ENCODE measurements around the gene FRMD1. TPM values are rescaled to one million over a fixed set of nuclear protein-coding genes. Genes with fewer than 3 reads are reported as not detected.

FRMD1 gene
- total RNA-seq, 3 donors from 2014 or later: 0.29 to 0.96 (median 0.66) TPM

- H3K4me3 ChIP-seq: no peak overlapping the region
- no peak for DNase-seq (ENCODE audit: low spot score in 2 of 2)
- intact Hi-C loops (cut with DNase I; ENCODE audit: low total_unique reads): no loop called here
- H3K27me3 ChIP-seq: no peaks in the 10 kb centered on the region
- no peaks in the 10 kb centered on the region for H3K4me1 ChIP-seq
- no peaks in the 10 kb centered on the region for H3K36me3 ChIP-seq
- peaks cover 19 to 24% of the 10 kb centered on the region in 2 donors for H3K9me3 ChIP-seq
- no peak for TF ChIP-seq CTCF (IDR thresholded peaks at IDR 0.05)
- TF ChIP-seq POLR2AphosphoS5 (IDR thresholded peaks at IDR 0.05): no peak
- no peak for TF ChIP-seq POLR2A (IDR thresholded peaks at IDR 0.05)
- no peak overlapping the region for H3K27ac ChIP-seq
Measured at GRCh38 chr6:168044521-168045130, 34.4 kb downstream of the FRMD1 start.

GRCh38 chr6:168043848-168044415 is 35.1 kb downstream of the FRMD1 start:
- no peak for DNase-seq (ENCODE audit: low spot score in 2 of 2)
- intact Hi-C loops (cut with DNase I; ENCODE audit: low total_unique reads): no loop called here

GRCh38 chr6:168043193-168043847 is 35.7 kb downstream of the FRMD1 start:
- peak in 1 of 2 donors; percentile 30 for DNase-seq (ENCODE audit: low spot score in 2 of 2)
- no peak overlapping the region for H3K4me3 ChIP-seq
- no peak for TF ChIP-seq POLR2AphosphoS5 (IDR thresholded peaks at IDR 0.05)
- no peak for TF ChIP-seq CTCF (IDR thresholded peaks at IDR 0.05)
- TF ChIP-seq POLR2A (IDR thresholded peaks at IDR 0.05): no peak
- intact Hi-C loops (cut with DNase I; ENCODE audit: low total_unique reads): no loop called here
- no peaks in the 10 kb centered on the region for H3K36me3 ChIP-seq
- H3K9me3 ChIP-seq: peaks cover 19 to 34% of the 10 kb centered on the region in 2 donors
- H3K4me1 ChIP-seq: no peaks in the 10 kb centered on the region
- H3K27me3 ChIP-seq: no peaks in the 10 kb centered on the region
- no peak overlapping the region for H3K27ac ChIP-seq

More at GRCh38 chr6:168043848-168044415, 35.1 kb downstream of the FRMD1 start:
- H3K27me3 ChIP-seq: no peaks in the 10 kb centered on the region
- no peak overlapping the region for H3K27ac ChIP-seq
- H3K36me3 ChIP-seq: no peaks in the 10 kb centered on the region
- TF ChIP-seq CTCF (IDR thresholded peaks at IDR 0.05): no peak
- TF ChIP-seq POLR2A (IDR thresholded peaks at IDR 0.05): no peak
- no peak for TF ChIP-seq POLR2AphosphoS5 (IDR thresholded peaks at IDR 0.05)
- peaks cover 19 to 31% of the 10 kb centered on the region in 2 donors for H3K9me3 ChIP-seq
- no peak overlapping the region for H3K4me3 ChIP-seq
- H3K4me1 ChIP-seq: no peaks in the 10 kb centered on the region

- H3K27me3 ChIP-seq: no peaks in the 10 kb centered on the region
- H3K27ac ChIP-seq: no peak overlapping the region
- no peak for DNase-seq (ENCODE audit: low spot score in 2 of 2)
- intact Hi-C loops (cut with DNase I; ENCODE audit: low total_unique reads): no loop called here
- no peaks in the 10 kb centered on the region for H3K36me3 ChIP-seq
- H3K4me1 ChIP-seq: no peaks in the 10 kb centered on the region
- H3K4me3 ChIP-seq: no peak overlapping the region
- peaks cover 19 to 34% of the 10 kb centered on the region in 2 donors for H3K9me3 ChIP-seq
- no peak for TF ChIP-seq POLR2A (IDR thresholded peaks at IDR 0.05)
- no peak for TF ChIP-seq CTCF (IDR thresholded peaks at IDR 0.05)
- no peak for TF ChIP-seq POLR2AphosphoS5 (IDR thresholded peaks at IDR 0.05)
Measured at GRCh38 chr6:168042426-168043192, 36.4 kb downstream of the FRMD1 start.
